GM18951 (cell line): ENCODE data around the gene CHPT1.

Experiments
- POLR2A ChIP-seq: IDR thresholded peaks from 4 replicates; pipeline ENCODE4 v1.6.1; 2011; ENCODE audit warnings: mild to moderate bottlenecking; ENCODE audit not compliant: insufficient read length, insufficient read depth; ENCODE audit errors: extremely low read depth
- in situ Hi-C: fragments of 300-500 bp; cut with MboI; formaldehyde crosslinking; loops from one replicate; pipeline ENCODE4 v1.12.0; 2022; ENCODE audit warnings: low sequenced_read_pairs, mixed read lengths, inconsistent platforms; ENCODE audit not compliant: unreplicated experiment

Gene CHPT1

GRCh38 chr12:101695706-101696105 is 1.7 kb upstream of the CHPT1 start:
- TF ChIP-seq POLR2A, result no peak
- in situ Hi-C loops, result no loop called here

DNA sequence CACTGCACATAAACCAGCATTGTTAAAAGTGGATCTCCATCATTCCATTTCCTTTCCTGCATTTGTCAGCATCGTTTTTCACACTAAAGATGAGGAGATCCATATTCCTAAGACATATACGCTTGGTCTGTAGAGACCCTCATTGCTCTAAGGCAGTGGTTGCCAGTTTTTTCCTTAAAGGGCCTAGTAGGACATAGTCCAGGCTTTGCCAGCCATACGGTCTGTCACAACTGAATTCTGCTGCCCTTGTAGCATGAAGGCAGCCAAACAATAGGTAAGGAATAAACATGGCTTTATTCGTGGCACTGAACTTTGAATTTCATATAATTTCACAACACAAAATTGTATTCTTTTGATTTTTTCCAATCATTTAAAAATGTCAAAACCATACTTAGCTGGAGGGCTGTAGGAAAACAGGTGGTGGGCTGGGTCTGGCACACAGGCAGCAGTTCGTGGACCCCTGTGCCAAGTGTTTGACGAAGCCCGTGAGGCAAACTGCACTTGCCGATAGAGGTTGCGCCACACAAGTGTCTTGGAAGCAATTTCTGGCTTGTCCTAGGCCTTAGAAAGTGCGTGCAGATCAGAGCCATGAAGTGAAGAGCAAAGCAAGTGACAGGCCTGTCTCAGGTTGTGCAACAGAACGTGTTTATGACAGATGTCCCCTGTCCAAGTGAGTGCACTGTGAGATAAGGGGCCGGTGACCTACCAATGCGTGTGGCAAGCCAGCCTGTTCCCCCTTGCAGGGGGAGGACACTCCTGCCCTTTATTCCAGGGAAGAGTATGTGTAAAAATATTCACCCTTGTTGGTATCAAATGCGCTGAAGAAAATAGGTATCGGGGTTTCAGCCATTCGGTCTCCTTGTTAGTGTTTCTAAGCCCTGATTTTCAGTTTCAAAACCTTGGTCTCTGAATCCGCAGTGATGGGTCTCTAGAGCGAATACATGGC is 916 bp upstream of the CHPT1 start:
- TF ChIP-seq POLR2A, result no peak
- in situ Hi-C loops, result no loop called here

- TF ChIP-seq POLR2A, result no peak
- in situ Hi-C loops, result no loop called here
Measured at GRCh38 chr12:101697930-101698799, 725 bp downstream of the CHPT1 start.

DNA sequence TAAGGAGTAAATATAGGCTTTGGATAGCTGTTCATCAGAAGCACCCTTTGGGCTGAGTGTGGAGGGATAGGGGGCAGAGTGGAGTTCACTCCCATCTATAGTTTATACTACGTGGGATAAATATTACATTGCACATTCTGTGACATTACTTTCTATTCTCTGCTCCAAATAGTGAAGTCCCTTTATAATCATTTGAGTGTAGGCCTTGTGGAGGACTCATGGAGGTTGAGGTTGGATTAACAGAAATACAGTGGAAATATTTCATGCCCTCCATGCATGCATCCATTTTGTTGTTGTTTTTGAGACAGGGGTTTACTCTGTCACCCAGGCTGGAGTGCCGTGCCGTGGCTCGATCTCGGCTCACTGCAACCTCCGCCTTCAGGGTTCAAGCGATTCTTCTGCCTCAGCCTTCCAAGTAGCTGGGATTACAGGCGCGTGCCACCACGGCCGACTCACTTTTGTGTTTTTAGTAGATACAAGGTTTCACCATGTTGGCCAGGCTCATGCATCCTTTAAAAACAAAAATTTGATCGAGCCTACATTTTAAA is 1.4 kb downstream of the CHPT1 start:
- in situ Hi-C loops, result no loop called here
- TF ChIP-seq POLR2A, result no peak

- TF ChIP-seq POLR2A, result no peak
- in situ Hi-C loops, result no loop called here
Measured at GRCh38 chr12:101700299-101700820, 2.9 kb downstream of the CHPT1 start.

DNA sequence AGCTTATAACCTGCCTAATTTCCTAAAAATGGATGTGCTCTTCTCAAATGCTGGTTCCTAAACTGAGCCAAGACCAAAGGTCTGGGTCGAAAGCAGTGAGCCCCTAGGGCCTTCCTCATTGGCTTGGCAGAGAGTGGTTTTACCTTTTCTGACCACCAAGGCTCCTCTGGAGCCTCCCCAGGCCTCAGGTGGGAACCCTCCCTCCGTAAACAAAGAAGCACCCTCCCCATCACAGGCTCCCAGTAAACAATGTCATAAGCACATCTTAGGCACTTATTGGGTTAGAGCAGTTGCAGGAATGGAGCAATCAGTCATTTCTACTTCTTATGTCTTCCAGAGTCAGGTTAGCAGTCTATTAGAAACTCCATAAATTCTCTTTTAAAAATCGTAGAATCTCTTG is 6.0 kb downstream of the CHPT1 start:
- in situ Hi-C loops, result no loop called here
- TF ChIP-seq POLR2A, result no peak

GRCh38 chr12:101706403-101706802 is 9.0 kb downstream of the CHPT1 start:
- in situ Hi-C loops, result no loop called here
- no peak for TF ChIP-seq POLR2A

GRCh38 chr12:101707131-101707782 is 9.8 kb downstream of the CHPT1 start:
- in situ Hi-C loops, result no loop called here
- TF ChIP-seq POLR2A, result no peak

DNA sequence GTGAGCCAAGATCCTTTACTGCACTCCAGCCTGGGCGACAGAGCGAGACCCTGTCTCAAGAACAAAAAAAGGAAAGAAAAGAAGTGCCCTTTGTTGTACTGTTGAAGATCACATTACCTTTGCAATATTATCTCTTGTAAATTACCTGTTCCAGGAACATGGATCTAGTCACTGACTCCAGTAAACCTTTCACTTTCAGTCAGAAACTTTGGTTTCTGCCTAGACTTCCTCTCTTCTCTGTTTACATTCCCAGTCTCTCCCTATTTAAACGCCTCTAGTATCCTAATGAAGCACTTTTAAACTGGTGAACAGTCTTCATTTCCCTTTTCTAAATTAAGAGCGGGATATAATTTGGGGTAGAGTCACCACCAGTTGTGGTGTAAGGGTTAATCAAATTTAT is 12.8 kb downstream of the CHPT1 start:
- in situ Hi-C loops, result no loop called here

DNA sequence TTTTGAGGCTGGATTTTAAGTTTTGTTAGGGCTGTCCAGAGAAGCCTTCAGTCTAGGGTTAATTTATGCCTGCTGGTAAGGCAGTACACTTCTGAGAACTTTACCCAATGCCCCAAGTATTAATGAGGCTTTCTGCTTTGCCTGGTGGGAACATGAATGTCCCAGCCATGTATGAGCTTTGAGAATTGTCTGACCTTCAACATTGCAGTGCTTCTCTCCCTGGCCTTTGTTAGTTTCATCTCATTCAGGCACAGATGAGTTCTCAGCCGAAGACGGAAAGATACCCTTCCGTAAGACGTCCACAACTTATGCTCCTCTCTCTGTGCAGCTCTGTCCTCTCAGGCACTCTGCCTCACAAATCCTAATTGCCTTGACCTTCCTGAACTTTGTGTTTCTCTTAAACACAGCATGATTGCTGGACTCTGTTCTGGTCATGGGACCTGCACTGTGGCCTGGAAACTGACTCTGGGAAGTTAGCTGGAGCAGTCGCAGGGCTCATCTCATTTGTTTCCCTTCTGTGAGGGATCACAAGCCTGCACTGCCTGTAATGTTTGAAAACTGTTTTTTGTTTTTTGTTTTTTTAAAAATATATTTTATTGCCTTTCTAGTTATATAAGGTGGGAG is 15.7 kb downstream of the CHPT1 start:
- no peak for TF ChIP-seq POLR2A
- in situ Hi-C loops, result no loop called here

More for the DNA sequence above, 12.8 kb downstream of the CHPT1 start:
- TF ChIP-seq POLR2A, result no peak

DNA sequence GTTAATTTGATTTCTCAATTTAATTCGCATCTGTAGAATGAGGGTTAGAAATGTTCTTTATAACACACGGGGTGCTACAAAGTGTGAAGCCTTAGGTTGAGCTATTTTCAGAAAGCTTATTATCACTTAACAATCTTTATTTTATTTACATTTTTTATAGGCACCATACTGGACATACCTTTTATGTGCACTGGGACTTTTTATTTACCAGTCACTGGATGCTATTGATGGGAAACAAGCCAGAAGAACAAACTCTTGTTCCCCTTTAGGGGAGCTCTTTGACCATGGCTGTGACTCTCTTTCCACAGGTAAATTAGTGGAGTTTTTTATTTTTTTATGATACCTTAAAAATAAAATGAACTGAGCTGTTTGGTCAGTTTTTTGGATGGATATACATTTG is 16.5 kb downstream of the CHPT1 start:
- in situ Hi-C loops, result no loop called here
- no peak for TF ChIP-seq POLR2A

- no peak for TF ChIP-seq POLR2A
- in situ Hi-C loops, result no loop called here
Measured at GRCh38 chr12:101714877-101715444, 17.5 kb downstream of the CHPT1 start.
